ENCODE measurements around the gene VCL.
"Not testable (repeated sequence)": the region's sequence is repeated elsewhere in the genome, so short reads cannot be mapped to it uniquely, and the experiment has no call there.

VCL gene

DNA sequence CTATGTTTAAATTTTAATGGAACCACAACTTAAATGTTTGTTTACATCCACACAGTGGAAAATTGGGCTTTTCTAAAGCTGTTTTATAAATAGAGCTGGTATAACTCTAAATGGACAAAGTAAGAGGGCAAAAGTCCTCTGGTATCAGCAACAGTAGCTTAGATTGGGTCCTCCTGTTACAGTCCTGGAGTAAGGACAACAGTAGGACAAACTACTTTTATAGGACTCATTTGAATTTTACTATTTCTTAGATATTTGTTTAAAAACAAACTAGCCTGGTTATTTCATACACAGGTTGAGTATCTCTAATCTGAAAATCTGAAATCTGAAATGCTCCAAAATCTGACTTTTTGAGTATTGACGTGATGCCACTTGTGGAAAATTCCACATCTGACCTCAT is 8.4 kb downstream of the VCL start:
- DNase-seq (ENCODE audit: low read depth in 2 of 2), result no peak

DNA sequence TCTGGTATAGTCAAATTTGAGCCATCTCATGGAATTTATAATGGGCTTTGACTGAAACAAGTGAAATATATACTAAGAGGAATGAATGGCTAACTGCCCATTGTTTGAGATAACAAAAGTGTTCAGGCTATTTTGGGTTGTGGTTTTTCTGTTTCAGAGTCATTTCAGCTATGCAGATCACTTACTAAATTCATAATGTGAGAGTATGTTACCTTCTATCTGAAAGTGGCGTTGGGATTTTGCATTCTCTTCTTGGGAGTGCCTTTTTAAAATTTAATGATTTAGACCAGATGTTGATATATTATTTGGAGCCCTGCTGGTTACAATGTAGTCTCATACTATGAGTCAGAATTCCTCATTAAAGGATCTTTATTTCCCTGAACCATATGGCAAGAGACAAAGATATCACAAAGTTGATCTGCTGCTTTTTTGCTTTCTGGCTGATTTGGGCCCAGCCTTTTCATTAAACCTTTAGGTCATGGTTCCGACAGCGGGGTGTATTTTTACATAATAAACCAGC is 10.4 kb downstream of the VCL start:
- DNase-seq (ENCODE audit: low read depth in 2 of 2), result no peak

DNA sequence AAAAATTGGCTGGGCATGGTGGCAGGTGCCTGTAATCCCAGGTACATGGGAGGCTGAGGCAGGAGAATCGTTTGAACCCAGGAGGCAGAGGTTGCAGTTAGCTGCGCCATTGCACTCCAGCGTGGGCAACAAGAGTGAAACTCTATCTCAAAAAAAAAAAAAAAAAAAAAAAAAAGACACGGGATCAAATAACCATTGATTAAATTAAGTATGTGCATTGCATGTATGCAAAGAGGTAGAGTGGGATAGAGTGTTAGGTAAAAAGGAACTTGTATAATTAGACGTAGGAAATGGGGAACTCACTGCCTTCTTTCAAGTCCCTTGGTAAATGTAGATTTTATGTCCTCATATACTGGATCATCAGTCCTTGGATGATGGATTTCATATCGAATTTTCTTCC is 13.1 kb downstream of the VCL start:
- DNase-seq (ENCODE audit: low read depth in 2 of 2), result no peak

DNA sequence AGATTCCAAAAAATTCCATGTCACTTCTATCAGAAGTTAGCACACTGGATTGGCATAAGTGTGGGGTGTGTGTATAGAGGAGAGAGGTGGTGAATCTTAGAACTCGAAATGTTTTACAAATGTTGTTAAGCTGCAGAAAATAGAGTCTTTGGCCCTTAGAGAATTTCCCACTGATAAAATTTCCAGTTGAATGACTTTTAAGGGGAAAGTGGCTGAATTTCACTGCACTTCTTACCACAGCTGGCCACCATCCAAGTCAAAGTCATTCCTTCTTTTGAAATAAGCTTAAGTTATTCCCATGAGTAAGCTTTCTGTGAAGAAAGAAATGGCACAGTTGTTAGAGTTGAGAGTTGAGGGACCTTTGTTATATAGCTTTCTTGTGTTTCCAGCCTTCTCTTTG is 13.9 kb downstream of the VCL start:
- no peak for DNase-seq (ENCODE audit: low read depth in 2 of 2)

DNA sequence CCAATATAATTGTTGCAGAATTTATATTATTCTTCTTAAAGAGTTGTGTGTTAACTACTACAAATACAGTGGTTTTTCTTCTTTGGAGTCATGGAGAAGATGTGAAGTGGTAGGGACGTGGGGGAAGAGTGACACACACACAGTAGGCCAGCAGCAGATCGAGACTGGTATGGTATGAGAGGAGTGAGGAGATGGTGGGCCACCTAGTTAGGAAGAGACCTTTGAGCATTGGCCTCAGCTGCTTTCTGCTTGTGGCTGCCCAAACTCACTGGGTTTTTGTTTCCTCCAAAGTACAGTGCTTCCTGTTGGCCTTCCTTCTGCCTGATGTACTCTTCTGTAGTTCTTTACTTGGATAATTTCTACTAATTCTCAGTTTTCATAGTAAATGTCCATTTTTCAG is 14.6 kb downstream of the VCL start:
- no peak for DNase-seq (ENCODE audit: low read depth in 2 of 2)

DNA sequence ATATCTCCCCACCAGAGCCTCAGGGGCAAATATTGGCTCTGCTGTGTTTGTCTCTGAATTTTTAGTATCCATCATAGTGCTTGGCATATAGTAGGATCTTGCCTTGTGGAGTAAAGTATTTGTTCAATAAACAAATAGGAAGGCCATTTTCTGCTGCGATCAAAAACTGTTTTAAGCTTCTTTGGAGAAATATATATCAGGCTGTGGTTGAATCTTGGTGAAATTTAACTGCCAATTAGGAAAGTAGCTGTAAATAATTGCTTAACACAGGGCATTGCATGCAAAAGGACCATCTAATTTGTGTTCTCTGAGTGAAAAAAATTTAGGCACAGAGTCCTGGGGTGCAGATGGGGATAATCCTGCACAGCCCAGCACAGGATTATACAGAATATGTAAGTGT is 15.1 kb downstream of the VCL start:
- no peak for DNase-seq (ENCODE audit: low read depth in 2 of 2)

DNA sequence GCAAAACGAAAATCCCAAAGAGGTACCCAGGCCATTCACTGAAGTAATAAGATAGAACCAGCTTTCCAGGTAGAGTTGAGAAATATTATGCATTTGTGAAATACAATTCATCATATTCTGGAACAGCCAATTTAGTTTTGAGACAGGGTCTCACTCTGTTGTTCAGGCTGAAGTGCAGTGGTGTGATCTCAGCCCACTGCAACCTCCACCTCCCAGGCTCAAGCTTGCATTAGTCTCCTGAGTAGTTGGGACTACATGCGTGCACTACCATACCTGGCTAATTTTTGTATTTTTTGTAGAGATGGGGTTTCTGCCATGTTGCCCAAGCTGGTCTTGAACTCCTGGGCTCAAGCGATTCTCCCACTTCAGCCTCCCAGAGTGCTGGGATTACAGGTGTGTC is 16.7 kb downstream of the VCL start:
- DNase-seq (ENCODE audit: low read depth in 2 of 2), result not testable (repeated sequence)

DNA sequence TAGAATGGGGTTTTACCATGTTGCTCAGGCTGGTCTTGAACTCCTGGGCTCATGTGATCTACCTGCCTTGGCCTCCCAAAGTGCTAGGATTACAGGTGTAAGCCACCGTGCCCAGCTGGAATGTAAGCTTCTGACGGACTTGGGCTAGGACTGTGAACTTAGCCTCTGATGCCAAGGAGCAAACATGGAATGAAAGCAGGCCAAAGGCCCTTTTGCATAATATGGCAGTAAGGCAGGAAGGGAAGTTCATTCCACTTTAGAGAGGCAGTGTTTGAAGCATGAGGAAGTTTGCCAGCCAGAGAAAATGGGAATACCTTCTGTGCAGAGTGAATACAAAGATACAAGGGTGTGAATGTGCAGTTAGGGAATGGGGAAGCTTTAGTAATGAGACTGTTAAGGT is 20.3 kb downstream of the VCL start:
- no peak for DNase-seq (ENCODE audit: low read depth in 2 of 2)

DNA sequence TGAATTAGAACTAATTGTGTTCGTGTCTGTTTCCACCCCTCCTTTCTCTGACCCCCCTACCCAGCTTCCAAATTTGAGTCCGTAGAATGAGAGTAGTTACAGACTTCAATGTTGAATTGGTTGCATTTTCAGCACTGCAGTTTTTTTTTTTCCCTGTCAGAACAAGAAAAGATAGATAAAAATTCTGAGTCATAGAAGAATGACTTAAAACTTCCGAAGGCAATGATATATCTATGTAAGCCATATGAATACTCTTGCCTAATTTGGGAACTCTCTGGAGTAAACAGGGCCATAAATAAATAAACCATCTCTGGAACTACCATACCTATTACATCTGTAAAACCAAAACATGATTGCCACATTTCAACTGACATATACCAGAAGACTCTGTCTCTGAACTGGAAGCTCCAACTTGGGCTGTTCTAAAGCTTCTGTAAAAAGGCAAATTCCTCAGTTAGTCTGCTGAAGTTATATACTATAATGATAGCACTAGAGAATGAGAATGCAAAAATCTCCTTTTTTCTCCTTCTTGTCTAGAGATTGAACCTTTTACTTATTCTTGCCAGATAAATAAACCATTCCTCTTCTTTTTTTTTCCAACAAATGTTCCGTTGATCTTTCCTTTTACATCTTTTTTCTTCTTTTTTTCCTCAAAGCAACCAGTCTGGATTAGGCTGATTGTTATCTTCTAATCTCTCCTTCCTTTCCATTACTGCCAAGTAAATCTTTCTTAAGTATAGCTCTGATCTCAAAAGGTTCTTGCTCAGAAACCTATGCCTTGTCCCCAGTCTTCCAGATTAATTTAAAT is 23.5 kb downstream of the VCL start:
- DNase-seq (ENCODE audit: low read depth in 2 of 2), result no peak

DNA sequence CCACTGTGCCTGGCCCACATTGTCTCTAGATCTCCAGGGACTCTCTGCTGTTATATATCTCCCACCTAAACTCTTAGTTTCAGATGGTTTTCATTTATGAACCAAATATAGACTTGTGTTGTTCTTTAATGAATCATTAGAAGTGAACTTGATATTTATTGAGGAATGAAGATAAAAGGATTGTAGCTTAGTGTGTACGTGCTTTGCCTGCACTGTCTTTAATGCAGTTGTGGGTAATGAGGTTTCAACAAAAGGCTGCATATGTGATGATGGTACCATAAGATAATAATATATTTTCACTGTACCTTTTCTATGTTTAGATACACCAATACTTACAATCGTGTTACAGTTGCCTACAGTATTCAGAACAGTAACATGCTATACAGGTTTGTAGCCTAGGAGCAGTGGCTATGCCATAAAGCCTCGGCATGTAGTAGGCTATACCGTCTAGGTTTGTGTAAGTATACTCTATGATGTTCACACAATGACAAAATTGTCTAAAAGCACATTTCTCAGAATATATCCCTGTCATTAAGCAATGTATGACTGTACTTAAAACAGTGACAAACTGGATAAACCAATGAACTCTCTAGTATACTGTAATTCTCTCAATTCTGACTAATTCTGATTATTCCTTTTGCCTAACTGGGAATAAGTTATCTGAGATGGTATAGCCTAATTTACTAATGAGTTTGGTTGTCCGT is 25.2 kb downstream of the VCL start:
- no peak for DNase-seq (ENCODE audit: low read depth in 2 of 2)

DNA sequence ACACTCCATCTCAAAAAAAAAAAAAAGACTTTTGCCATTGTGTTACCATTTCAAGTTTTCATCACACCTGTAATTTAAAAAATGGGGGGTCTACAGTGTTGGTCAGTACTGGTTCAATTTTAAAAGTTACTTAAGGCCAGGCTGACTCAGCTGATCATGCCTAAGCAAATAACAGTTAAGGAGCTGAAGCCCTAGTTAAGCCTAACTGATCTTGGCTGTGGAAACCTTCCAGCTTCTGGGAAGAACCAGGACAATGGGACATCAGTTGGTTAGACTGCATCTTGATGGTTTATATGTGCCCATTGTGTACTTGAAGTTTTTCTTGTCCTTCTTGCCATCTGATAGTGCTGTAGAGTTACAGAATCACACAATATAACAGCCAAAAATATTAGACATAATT is 26.7 kb downstream of the VCL start:
- DNase-seq (ENCODE audit: low read depth in 2 of 2), result no peak

DNA sequence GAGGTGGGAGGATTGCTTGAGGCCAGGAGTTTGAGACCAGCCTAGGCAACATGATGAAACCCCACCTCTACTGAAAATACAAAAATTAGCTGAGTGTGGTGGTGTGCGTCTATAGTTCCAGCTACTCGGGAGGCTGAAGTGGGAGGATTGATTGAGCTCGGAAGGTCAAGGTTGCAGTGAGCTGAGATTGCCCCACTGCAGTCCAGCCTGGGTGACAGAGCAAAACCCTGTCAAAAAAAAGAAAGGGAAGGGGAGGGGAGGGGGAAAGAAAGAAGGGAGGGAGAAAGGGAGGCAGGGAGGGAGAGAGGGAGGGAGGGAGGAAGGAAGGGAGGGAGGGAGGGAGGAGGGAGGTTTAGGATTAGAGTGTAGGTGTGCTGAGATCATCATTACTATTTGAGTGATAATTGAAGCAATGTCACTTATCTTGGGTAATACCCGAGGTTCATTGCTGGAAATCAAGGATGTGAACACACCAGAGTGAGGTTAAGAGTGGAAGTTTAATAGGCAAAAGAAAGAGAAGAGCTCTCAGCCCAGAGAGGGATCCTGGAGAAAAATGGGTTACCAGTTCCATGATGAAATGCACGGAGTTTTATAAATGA is 27.6 kb downstream of the VCL start:
- no peak for DNase-seq (ENCODE audit: low read depth in 2 of 2)

DNA sequence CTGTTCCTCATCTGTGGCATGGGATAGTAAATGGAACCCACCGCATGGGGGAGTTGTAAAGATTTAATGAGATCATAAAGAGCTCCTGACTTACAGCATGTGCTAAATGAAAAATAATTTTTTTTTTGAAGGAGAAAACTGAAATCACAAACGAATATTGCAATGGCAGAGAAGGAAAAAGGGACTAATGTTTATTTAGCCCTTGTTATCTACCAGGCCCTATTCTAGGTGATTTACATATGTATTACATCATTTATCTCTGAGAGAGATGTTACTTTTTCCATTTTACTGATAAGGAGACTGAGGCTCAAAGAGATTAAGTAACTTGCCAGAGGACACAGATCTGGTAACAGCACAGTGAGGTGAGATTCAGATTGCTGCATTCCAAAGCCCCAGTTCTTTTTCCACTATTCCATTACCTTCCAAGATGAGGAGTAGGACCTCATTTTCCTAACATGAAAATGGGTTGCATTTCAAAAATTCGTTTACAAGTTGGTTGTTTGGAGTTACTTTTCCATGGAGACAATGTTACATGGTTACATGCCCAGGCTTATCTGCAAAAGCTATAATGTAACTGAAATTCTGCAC is 28.6 kb downstream of the VCL start:
- no peak for DNase-seq (ENCODE audit: low read depth in 2 of 2)

DNA sequence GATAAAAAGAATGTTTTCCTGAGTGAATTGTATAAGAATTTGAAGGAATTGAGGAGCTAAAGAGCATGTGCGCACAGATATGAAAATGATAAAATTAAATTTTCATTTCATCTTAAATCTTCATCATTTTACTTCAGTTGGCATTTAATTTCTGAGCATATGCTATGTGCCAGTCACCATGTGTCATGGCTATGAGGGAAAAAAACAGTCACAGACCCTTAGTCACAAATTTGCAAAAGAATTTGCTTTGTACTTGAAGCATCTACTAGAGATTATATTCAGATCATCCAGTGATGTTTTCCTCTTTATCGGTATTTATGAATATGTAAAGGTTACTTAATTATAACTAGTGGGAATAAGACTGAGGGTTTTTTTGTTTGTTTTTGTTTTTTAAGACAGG is 29.8 kb downstream of the VCL start:
- DNase-seq (ENCODE audit: low read depth in 2 of 2), result no peak

DNA sequence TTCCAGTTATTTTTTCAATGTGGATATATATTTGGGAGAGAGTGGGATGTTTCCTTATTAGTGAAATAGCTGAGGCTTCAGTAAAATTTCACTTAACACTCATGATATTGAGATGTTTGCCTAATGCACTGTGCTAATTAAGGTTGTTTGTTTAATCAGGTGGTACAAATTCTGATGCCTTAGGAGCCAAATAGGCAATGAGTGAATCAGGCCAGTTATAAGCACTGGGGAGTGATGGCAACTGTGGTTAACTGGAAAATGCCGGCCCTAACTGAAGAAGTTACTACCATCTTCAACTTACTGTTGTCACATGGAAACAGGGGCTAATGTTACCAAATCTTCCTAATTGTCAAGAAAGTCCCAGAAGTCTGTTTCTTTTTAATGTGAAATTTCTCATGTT is 32.0 kb downstream of the VCL start:
- DNase-seq (ENCODE audit: low read depth in 2 of 2), result no peak

DNA sequence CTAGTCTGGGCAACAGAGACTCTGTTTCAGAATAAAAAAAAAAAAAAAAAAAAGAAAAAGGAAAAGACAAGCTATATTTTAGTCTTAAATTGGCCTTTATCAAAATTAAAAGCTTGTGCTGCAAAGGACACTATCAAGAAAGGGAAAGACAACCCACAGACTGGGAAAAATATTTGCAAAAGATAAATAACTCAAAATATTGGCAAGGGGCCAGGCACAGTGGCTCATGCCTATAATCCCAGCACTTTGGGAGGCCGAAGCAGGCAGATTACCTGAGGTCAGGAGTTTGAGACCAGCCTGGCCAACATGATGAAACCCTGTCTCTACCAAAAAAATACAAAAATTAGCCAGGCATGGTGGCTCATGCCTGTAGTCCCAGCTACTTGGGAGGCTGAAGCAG is 34.3 kb downstream of the VCL start:
- DNase-seq (ENCODE audit: low read depth in 2 of 2), result not testable (repeated sequence)

DNA sequence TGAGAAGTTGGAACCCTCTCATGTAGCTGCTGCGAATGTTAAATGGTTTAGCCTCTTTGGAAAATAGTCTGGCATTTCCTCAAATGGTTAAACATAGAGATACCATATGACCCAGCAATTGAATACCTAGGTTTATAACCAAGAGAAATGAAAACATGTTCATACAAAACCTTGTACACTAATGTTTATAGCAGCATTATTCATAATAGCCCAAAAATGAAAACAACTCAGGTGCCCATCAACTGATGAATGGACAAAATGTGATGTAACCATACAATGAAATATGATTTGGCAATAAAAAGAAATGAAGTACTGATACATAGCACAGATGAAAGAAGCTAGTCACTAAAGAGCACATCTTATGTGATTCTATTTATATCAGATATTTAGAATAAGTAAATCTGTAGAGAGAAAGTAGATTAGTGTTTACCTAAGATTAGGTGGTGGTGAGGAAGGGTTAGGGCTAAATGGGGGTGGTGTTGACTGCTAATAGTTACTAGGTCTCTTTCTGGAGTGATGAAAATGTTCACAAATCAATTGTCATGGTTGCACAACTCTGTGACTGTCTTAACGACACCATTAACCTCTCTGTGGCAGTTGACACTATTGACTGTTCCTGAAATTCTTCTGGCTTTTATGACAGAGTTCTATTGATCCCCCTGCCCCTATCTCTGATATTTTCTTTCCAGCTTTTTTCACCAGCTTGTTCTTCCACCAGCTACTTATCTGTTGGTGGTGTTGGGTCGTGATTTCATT is 35.2 kb downstream of the VCL start:
- no peak for DNase-seq (ENCODE audit: low read depth in 2 of 2)

DNA sequence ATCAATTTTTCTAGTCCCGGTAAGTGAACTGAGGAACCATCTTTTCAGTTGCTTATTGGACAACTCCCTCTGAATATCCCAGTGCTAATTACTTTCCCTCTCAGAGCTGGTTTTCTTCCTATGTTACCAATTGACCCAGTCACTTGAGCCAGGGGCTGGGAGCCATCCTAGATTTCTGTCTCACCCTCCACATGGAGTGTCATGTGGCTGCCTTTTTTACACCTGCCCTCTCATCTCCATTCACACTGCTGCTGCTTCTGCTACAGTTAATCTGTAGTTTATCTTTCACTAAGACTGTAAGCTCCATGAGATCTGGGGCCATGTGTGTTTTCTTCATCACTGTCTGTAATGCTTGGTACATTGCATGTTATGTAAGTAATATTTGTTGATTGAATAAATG is 35.8 kb downstream of the VCL start:
- no peak for DNase-seq (ENCODE audit: low read depth in 2 of 2)

DNA sequence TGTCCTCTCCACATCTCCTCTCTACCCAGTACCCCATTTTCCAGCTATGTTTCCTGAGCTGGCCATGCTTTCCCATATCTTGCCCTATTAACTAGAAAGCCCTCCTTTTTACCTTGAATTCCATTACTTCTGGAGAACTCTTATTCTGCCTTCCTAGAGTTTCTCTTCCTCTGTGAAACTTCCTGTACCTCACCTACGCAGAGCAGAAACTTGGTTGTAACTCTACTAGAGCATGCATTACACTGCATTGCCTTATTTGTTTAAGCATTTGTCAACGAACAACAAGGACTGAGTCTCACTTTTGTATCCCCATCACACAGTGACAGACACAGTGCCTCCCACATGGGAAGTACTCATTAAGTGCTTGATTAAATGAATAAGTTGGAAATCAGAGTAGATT is 36.4 kb downstream of the VCL start:
- DNase-seq (ENCODE audit: low read depth in 2 of 2), result no peak

DNA sequence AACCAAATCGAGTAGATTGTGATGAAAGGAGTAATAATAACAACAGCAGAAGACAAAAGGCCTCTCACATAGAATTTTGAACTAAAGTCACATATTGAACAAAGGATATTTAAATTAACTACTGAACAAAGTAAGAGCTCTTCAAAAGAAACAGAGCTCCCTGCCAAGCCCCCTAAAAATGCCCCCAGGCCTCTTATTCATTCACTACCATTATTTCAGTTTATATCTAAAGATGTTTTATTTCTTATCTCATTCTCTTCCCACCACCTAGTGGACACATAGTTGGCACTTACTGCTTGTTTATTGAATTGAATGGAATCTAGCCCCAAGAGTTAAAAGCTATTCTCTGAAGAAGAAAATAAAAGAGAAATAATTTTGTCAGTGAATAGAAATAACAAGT is 37.4 kb downstream of the VCL start:
- DNase-seq (ENCODE audit: low read depth in 2 of 2), result no peak

DNA sequence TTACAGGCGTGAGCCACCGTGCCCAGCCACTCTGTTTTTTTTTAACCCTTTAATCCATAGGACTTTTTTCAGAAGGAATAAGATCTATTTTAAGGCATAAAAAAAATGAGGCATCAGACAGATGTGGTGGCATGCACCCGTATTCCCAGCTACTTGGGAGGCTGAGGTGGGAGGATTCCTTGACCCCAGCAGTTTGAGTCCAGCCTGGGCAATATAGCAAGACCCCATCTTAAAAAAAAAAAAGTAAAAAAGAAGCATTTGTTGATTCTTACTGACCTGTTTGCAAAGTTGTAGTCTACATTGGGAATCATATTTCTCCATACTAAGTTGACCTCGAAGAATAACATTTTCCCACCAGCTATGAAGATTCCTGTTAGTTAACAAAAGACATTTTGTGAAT is 38.6 kb downstream of the VCL start:
- no peak for DNase-seq (ENCODE audit: low read depth in 2 of 2)

Data from stimulated activated CD8-positive, alpha-beta memory T cell treated with anti-CD3 and anti-CD28 coated beads, Interleukin-15, amount 100 ng/mL, for 48 hours (primary cell).